Natural killer cell (primary cell): ENCODE data around the gene NSG2. TPM values are rescaled to one million over a fixed set of nuclear protein-coding genes. Genes with fewer than 3 reads are reported as not detected.
A peak's percentile ranks its signal among the peaks of the same experiment; 100 is the strongest.

Experiments
- ATAC-seq, 3 donors: fragments of 150-1000 bp in 2 of 3; fragments of 200-7000 bp in 1 of 3; cut with Tn5 transposase; 1 replicate in 1 of 3; 2 replicates in 2 of 3; pipeline ENCODE4 v1.10.0; 2021; ENCODE audit warnings: mild to moderate bottlenecking in 2 of 3, moderate library complexity in 2 of 3
- DNase-seq, 2 donors: peaks; one replicate each; pipeline versions ENCODE4 v3.0.0 to v3.0.0-alpha.2; 2013 to 2021; ENCODE audit warnings: mixed read lengths in 1 of 2
- H3K27ac ChIP-seq: one replicate; pipeline ENCODE4 v1.5.1; 2013; ENCODE audit warnings: mild to moderate bottlenecking, low read length
- H3K27me3 ChIP-seq: one replicate; pipeline ENCODE4 v1.6.1; 2013; ENCODE audit warnings: low read length; ENCODE audit not compliant: control insufficient read depth, insufficient read depth
- H3K36me3 ChIP-seq: one replicate; pipeline ENCODE4 v1.6.1; 2013; ENCODE audit warnings: low read length; ENCODE audit not compliant: control insufficient read depth, insufficient read depth
- H3K4me1 ChIP-seq: one replicate; pipeline ENCODE4 v1.6.1; 2013; ENCODE audit warnings: low read length; ENCODE audit not compliant: control insufficient read depth, insufficient read depth
- H3K4me3 ChIP-seq: one replicate; pipeline ENCODE4 v1.5.1; 2013; ENCODE audit warnings: low read length
- H3K9me3 ChIP-seq: one replicate; pipeline ENCODE4 v1.6.1; 2013; ENCODE audit warnings: low read length; ENCODE audit not compliant: control insufficient read depth, insufficient read depth
- H3K27ac Mint-ChIP-seq, 2 donors: one replicate each; pipeline ENCODE4 v1.8.0; 2022; ENCODE audit warnings: mild to moderate bottlenecking in 2 of 2, mixed read lengths in 2 of 2, moderate library complexity in 1 of 2
- H3K27me3 Mint-ChIP-seq, 2 donors: one replicate each; pipeline ENCODE4 v1.8.0; 2022; ENCODE audit warnings: low read depth in 2 of 2, mixed read lengths in 2 of 2
- H3K36me3 Mint-ChIP-seq: one replicate; pipeline ENCODE4 v1.8.0; 2022; ENCODE audit warnings: mixed read lengths
- H3K4me1 Mint-ChIP-seq, 2 donors: one replicate each; pipeline ENCODE4 v1.8.0; 2022; ENCODE audit warnings: mixed read lengths in 2 of 2
- H3K4me3 Mint-ChIP-seq: one replicate; pipeline ENCODE4 v1.8.0; 2022; ENCODE audit warnings: mild to moderate bottlenecking, moderate library complexity, mixed read lengths
- H3K9me3 Mint-ChIP-seq, 2 donors: one replicate each; pipeline ENCODE4 v1.8.0; 2022; ENCODE audit warnings: mixed read lengths in 2 of 2
- CTCF ChIP-seq: fragments of 200-600 bp; IDR thresholded peaks from one replicate; pipeline ENCODE4 v1.8.0; 2022; ENCODE audit warnings: antibody characterized with exemption
- WGBS: methylation state at CpG from one replicate; pipeline ENCODE4 v1.1.7; 2013; ENCODE audit warnings: missing lambda C conversion rate; ENCODE audit not compliant: insufficient coverage; 5-methylcytosine and 5-hydroxymethylcytosine counted together
- intact Hi-C: fragments of 100-400 bp; cut with micrococcal nuclease; formaldehyde crosslinking; loops from one replicate; pipeline ENCODE4 v1.14.2; 2022
- total RNA-seq, 4 donors: library from RNA; stranded (reverse); fragments of 120-200 nt in 1 of 4; gene quantifications; one replicate each; pipeline versions ENCODE4 v1.2.3 to v1.2.4, GENCODE V29; 2013 to 2022

NSG2 gene
- total RNA-seq, result not detected
- total RNA-seq (2013), result not detected

GRCh38 chr5:174045470-174046025 is at the start of gene NSG2:
TSS of gene NSG2 (plus strand) at chr5:174045706. CDS start at chr5:174046756, 1,050 bp downstream.
- H3K36me3 Mint-ChIP-seq, result no peaks in the 10 kb centered on the region
- 2% methylated on average over 15 of the region's 17 CpGs for WGBS
- no peaks in the 10 kb centered on the region for H3K4me1 ChIP-seq
- no peak within 1 kb of the TSS for H3K27ac Mint-ChIP-seq
- H3K27me3 Mint-ChIP-seq, result peaks cover 3 to 14% of the 10 kb centered on the region in 2 donors
- no peaks in the 10 kb centered on the region for H3K9me3 ChIP-seq
- H3K4me3 ChIP-seq, result no peak within 1 kb of the TSS
- no peak within 1 kb of the TSS for H3K27ac ChIP-seq
- peak in 1 of 2 donors; percentile 12 for DNase-seq
- H3K4me3 Mint-ChIP-seq, result no peak within 1 kb of the TSS
- H3K36me3 ChIP-seq, result no peaks in the 10 kb centered on the region
- H3K4me1 Mint-ChIP-seq, result no peaks in the 10 kb centered on the region
- no peaks in the 10 kb centered on the region for H3K9me3 Mint-ChIP-seq
- intact Hi-C loops, result no loop called here
- peak in 1 of 3 donors; percentile 42 for ATAC-seq
- no peak for TF ChIP-seq CTCF
- peaks cover 3% of the 10 kb centered on the region for H3K27me3 ChIP-seq

GRCh38 chr5:173997331-173997730 is 48.2 kb upstream of the NSG2 start:
- Mint-ChIP-seq H3K27me3 (peaks cover 21 to 37% of the 10 kb centered on the region in 2 donors), H3K36me3 (no peaks in the 10 kb centered on the region), H3K27ac (no peak overlapping the region), H3K9me3 (no peaks in the 10 kb centered on the region), H3K4me1 (no peaks in the 10 kb centered on the region), H3K4me3 (no peak overlapping the region)
- Histone ChIP-seq H3K27ac (no peak overlapping the region), H3K27me3 (peaks cover 6% of the 10 kb centered on the region), H3K4me1 (no peaks in the 10 kb centered on the region), H3K36me3 (no peaks in the 10 kb centered on the region), H3K4me3 (no peak overlapping the region), H3K9me3 (no peaks in the 10 kb centered on the region)
- intact Hi-C loops, result no loop called here
- TF ChIP-seq CTCF, result no peak
- ATAC-seq (no peak), DNase-seq (no peak)
- 79% methylated on average over 3 of the region's 4 CpGs for WGBS

DNA sequence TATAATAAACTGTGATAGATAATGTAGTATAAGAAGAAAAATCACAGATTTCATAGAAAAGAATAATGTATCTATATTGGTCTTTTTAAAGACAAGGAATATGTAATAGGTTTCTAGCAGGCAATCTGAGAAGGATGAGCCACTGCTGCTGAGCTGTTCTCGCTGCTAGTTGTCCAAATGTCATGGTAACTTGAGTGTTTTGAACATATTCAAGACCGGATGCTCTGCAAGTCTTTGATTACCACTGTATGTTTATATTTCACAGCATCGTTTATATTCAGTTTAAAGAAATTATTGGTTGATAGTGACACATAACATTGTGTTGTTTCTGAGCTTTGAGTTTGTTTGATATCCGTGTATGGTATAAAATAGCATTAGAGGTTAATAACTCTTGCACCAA is 47.0 kb upstream of the NSG2 start:
- 88% methylated on average over 1 of the region's 4 CpGs for whole genome bisulfite sequencing
- intact Hi-C loops, result no loop called here
- H3K4me1 ChIP-seq, result no peaks in the 10 kb centered on the region
- DNase-seq (no peak), ATAC-seq (no peak)
- Mint-ChIP-seq H3K9me3 (no peaks in the 10 kb centered on the region), H3K4me1 (no peaks in the 10 kb centered on the region), H3K27ac (no peak overlapping the region), H3K4me3 (no peak overlapping the region), H3K27me3 (peaks cover 24 to 45% of the 10 kb centered on the region in 2 donors), H3K36me3 (no peaks in the 10 kb centered on the region)
- TF ChIP-seq CTCF, result no peak
- no peak overlapping the region for H3K27ac ChIP-seq
- H3K9me3 ChIP-seq, result no peaks in the 10 kb centered on the region
- H3K4me3 ChIP-seq, result no peak overlapping the region
- H3K36me3 ChIP-seq, result no peaks in the 10 kb centered on the region
- H3K27me3 ChIP-seq, result peaks cover 4% of the 10 kb centered on the region

- Histone ChIP-seq H3K36me3 (no peaks in the 10 kb centered on the region), H3K4me3 (no peak overlapping the region), H3K27ac (no peak overlapping the region), H3K27me3 (peaks cover 4% of the 10 kb centered on the region), H3K9me3 (no peaks in the 10 kb centered on the region), H3K4me1 (no peaks in the 10 kb centered on the region)
- WGBS, result 90% methylated on average over 3 of the region's 4 CpGs
- Mint-ChIP-seq H3K36me3 (no peaks in the 10 kb centered on the region), H3K27me3 (peaks cover 22 to 42% of the 10 kb centered on the region in 2 donors), H3K27ac (no peak overlapping the region), H3K9me3 (no peaks in the 10 kb centered on the region), H3K4me1 (no peaks in the 10 kb centered on the region), H3K4me3 (no peak overlapping the region)
- TF ChIP-seq CTCF, result no peak
- DNase-seq, result no peak
- intact Hi-C loops, result no loop called here
- ATAC-seq, result no peak
Observed at GRCh38 chr5:174000076-174000475, 45.4 kb upstream of the NSG2 start.
